Measurements from ENCODE around the gene SYS1.

Gene SYS1

GRCh38 chr20:45407067-45407745 is 44.2 kb downstream of the SYS1 start:
- TF ChIP-seq CTCF (conservative IDR thresholded peaks at IDR 0.05), result no peak

GRCh38 chr20:45407783-45408645 is 45.1 kb downstream of the SYS1 start, which contains the start of gene DBNDD2:
Gene DBNDD2, plus strand, starts transcription at chr20:45408289. Its CDS starts 179 bp downstream, at chr20:45408468.
- H3K27ac ChIP-seq, result no peak within 1 kb of the TSS
- no peak for TF ChIP-seq CTCF (conservative IDR thresholded peaks at IDR 0.05)

More at GRCh38 chr20:45407067-45407745, 44.2 kb downstream of the SYS1 start:
- no peak overlapping the region for H3K27ac ChIP-seq

GRCh38 chr20:45408646-45409213 is 45.8 kb downstream of the SYS1 start:
- H3K27ac ChIP-seq, result no peak overlapping the region
- no peak for TF ChIP-seq CTCF (conservative IDR thresholded peaks at IDR 0.05)

- H3K27ac ChIP-seq, result no peak overlapping the region
- TF ChIP-seq CTCF (conservative IDR thresholded peaks at IDR 0.05), result no peak
Observed at GRCh38 chr20:45409521-45410272, 46.7 kb downstream of the SYS1 start.

- peak overlapping the region; percentile 24; the same call in 1 of the 2 replicates for H3K27ac ChIP-seq
- no peak for TF ChIP-seq CTCF (conservative IDR thresholded peaks at IDR 0.05)
Observed at GRCh38 chr20:45410887-45411286, 47.9 kb downstream of the SYS1 start.

- H3K27ac ChIP-seq, result no peak overlapping the region
- no peak for TF ChIP-seq CTCF (conservative IDR thresholded peaks at IDR 0.05)
Observed at GRCh38 chr20:45412653-45413052, 49.7 kb downstream of the SYS1 start.

All from VCaP (cell line).